IPS-NIHi7 (cell line): ENCODE results near the gene FAM236B.
"Not testable (repeated sequence)": the region's sequence is repeated elsewhere in the genome, so short reads cannot be mapped to it uniquely, and the experiment has no call there.

Experiments
- DNase-seq: peaks from one replicate; pipeline ENCODE4 v3.0.0; 2012; ENCODE audit warnings: mixed read lengths; ENCODE audit errors: extremely low spot score

The FAM236B gene

DNA sequence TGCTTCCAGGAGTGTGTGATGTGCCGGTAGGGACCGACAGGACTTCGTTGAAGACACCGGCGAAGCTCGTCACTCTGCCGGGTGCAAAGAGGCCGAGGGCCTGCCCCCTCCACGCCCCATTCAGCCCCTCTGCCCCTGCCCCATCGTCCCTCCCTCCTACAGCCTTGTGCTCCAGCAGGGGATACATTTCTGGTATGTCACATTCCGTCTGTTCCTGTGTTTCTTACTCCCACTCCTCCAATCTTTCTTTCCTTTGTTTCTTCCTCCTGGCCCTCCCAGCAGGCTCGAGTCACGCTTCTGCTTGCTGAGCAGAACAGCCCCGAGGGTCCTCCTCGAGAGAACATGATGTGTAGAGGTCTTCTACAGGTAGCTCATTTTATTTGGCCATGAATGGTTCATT, at the start of gene FAM236B:
TSS of gene FAM236B (minus strand) at position 101 of the 400 bp plus-strand sequence. CDS start at position 1, 100 bp downstream.
- DNase-seq = not testable (repeated sequence)

DNA sequence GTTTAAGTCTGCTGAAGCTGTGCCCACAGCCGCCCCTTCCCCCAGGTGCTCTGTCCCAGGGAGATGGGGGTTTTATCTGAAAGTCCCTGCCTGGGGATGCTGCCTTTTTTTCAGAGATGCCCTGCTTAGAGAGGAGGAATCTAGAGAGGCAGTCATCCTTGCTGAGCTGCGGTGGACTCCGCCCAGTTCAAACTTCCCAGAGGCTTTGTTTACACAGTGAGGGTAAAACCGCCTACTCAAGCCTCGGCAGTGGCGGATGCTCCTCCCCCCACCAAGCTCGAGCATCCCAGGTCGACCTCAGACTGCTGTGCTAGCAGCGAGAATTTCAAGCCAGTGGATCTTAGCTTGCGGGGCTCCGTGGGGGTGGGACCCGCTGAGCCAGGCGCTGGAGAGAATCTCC, 48.2 kb upstream of the FAM236B start:
- DNase-seq = not testable (repeated sequence)

DNA sequence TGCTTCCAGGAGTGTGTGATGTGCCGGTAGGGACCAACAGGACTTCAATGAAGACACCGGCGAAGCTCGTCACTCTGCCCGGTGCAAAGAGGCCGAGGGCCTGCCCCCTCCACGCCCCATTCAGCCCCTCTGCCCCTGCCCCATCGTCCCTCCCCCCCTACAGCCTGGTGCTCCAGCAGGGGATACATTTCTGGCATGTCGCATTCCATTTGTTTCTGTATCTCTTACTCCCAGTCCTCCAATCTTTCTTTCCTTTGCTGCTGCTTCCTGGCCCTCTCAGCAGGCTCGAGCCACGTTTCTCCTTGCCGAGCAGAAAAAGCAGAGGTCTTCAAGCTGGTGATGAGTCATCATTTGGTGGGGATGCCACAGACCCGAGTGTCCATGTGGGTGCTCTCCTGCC, 25.6 kb upstream of the FAM236B start, which contains the start of gene FAM236D:
TSS of gene FAM236D (minus strand) at position 101 of the 400 bp plus-strand sequence. CDS start at position 1, 100 bp downstream.
- not testable (repeated sequence) for DNase-seq

DNA sequence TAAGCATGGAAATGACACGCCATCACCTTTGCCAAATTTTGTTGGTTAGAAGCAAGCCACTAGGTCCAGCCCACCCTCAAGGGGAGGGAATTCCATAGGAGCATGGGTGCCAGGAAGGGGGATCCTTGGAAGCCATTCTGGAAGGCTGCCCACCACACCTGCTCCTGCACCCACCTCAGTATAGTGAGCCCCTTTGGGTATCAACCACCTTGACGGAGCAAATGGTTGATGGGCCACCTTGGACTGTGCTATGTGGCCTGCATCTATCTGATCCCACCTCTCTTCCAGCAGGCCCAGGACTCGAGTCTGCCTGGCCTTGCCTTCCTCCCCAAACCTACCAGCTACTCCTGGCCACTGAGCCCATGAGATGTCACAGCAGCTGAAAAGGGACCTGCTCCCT, 7.9 kb upstream of the FAM236B start:
- not testable (repeated sequence) for DNase-seq

DNA sequence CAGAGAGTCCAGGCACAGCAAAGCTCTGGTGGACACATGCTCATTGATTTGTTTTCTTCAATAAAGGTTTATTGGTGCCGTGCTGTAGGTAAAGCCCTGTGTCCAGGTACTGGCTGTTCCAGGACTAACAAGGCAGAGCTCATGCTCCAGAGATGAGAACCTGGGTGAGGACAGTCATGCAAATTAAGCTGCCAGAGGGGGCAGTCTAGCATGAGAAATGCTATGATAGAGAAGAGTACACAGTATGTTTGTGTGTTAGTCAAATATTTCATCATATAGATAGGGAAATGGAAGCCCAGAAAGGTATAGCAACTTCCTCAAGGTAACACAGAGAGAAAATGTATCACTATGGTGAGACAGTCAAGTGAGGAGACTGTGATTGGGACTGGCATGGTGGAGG, 5.7 kb upstream of the FAM236B start:
- DNase-seq = not testable (repeated sequence)

DNA sequence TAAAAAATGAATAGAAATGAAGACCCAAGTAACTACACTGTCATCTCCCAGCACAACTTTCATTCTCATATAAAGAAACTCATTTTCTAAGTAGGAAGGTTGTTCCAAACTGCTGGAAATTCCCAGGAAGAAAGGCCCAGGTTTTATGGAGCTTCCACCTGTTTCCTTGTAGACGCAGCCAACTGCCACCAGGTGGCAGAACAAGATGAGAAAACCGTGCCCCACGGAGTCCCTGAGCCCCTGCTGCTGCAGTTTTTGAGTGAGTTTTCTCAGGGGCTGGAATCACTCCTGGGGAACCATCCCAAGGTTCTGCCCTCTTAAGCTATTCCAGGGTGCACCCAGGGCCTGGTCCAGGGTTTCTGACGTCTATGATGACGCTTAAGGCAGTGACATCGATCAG, 1.5 kb upstream of the FAM236B start:
- not testable (repeated sequence) for DNase-seq

DNA sequence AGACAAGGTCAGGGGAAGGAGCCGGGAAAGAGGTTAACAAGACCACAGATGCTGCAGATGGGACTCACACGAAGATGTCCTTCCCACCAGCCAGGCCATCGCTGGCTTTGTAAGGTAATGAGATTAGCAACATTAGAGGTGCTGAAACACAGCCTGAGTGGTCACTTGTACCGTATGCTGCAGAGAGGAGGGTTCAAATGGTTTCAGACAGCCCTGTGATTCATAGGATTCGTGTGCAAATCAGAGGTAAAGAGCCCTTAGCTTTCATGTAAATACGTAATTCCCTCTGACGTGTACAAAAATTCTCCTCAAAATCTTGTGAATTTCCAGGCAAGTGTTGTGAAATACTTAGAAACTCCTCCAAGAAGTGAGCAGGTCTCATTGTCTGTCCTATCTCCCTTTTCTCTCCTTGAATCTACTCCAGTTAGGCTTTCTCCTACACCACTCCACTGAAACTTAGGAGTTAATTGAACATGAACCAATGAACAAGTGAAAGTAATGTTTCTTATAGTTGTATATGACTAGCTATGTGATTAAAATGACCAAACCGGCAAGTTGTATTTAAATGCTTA, 991 bp upstream of the FAM236B start:
- DNase-seq = not testable (repeated sequence)

DNA sequence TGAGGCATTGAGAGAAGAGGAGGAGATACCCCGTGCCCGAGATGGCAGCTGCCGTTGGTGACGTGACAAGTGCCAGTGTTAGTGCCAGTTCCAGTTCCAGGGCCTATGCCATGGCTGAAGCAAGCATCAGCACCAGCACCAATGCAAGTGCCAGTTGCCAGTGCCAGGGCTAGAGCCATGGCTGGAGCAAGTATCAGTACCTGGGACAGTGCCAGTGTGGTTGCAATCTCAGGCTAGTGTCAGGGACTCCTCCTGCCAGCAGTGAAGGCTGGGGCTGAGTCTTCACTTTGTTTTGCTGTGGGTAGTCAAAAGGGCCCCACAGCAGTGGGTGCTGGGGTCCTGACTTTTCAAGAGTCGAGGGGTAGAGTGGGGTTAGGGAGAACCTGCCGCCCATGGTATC, 4.3 kb downstream of the FAM236B start:
- DNase-seq = not testable (repeated sequence)

DNA sequence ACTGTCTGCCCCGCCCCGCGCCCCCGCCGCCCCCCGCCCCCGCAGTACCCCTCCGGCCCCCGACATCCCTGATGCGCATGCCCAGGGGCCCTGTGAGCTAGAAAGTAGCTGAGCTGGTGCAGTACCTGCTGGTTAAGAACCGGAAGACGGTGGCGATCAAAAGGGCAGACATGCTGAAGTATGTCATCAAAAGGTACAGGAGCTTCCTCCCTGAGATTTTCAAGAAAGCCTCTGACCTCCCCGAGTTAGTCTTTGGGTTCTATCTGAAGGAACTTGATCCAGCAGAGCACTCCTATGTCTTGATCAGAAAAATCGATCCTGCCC, 5.0 kb downstream of the FAM236B start:
- not testable (repeated sequence) for DNase-seq

DNA sequence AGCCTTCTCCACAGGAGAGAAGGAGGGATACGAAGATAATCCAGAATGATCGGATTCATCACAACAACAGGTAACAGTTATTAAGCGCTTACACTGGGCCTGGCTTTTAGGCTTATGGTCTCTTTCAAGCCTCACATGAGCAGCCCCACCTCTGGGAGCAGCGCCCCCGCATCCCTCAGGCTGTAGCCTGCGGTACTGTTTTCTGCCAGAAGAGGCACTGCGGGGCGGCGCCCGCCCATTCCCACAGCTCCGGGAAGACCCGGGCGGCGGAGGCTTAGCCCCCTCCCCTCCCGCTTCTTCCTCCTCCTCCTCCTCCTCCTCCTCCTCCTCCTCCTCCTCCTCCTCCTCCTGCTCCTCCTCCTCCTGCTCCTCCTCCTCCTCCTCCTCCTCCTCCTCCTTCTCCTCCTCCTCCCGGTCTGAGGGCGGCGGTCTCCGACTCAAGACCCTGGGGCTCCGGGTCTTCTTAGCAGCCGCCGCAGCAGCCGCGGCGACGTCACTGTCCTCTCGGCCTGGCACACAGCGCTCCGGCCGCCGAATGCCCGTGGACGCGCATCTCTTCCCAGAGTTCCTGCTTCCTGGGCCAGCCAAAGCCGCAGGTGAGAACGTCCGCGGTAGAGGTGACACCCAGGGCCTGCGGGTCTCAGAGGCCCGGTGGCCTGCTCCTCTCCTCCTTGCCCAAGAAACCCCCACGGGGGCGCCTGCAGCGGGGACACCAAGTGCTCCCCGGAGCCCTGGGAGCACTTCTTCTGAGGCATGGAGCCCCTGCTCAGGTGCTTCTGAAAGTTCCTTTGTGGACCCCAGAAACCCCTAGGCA, 5.6 kb downstream of the FAM236B start, which contains the start of gene DMRTC1B:
TSS of gene DMRTC1B (plus strand) at position 238 of the 814 bp plus-strand sequence. CDS start 68,246 bp downstream, outside the sequence.
- DNase-seq = not testable (repeated sequence)

DNA sequence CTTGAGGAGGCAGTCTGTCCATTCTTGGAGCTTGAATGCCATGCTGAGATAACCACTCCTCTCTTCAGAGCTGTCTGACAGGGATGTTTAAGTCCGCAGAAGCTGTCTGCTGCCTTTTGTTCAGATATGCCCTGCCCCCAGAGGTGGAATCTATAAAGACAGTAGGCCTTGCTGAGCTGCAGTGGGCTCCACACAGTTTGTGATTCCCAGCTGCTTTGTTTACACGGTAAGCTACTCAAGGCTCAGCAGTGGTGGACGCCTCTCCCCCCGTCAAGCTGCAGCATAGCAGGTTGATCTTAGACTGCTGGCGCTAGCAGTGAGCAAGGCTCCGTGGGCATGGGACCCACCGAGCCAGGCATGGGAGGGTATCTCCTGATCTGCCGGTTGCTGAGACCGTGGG, 22.0 kb downstream of the FAM236B start:
- not testable (repeated sequence) for DNase-seq

DNA sequence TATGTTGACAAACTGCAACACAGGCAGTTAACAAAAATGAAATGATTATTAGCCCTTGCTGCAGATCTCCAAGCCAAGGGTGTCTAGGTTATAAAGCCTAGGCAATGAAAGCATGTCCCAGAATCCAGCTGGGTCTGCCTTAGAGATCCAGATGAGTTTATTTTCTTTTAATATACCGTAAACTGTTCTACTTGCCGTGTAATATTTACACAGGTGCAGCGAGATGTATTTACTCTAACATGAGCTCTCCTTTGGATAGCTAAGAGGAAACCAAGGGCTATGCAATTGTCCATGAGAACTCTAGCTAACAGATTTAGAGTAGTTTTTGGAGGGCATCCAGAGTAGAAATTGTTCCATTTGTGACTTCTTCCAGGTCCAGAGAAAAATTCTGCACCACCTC, 33.9 kb downstream of the FAM236B start:
- not testable (repeated sequence) for DNase-seq

DNA sequence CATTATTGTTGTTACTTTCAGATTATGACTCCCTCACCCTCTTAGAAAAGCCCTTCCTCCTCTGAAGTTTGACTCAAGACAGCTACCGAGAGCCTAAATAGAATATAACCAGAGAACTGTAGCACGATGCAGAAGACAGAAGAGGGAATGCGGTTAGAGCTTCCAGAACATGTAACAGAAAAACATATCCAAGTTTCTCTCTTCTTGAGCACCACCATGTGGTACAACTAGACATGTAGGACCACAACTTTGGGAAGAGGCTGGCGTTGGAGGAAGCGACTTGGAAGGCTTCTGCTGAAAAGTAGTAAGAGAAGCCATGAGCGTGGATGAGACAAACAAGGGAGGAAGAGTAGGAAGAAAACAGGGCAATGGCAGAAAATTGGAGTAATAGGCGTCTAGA, 36.9 kb downstream of the FAM236B start:
- DNase-seq = not testable (repeated sequence)

DNA sequence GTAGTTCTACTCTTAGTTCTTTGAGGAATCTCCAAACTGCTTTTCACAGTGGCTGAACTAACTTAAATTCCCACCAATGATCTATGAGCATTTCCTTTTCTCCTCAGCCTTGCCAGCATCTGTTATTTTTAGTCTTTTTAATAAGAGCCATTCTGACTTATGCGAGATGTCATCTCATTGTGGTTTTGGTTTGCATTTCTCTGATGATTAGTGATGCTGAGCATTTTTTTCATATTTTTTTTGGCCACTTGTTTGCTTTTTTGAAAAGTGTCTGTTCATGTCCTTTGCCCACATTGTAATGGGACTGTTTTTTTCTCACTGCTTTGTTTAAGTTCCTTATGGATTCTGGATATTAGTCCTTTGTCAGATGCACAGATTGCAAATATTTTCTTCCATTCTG, 46.9 kb downstream of the FAM236B start:
- DNase-seq = no peak

DNA sequence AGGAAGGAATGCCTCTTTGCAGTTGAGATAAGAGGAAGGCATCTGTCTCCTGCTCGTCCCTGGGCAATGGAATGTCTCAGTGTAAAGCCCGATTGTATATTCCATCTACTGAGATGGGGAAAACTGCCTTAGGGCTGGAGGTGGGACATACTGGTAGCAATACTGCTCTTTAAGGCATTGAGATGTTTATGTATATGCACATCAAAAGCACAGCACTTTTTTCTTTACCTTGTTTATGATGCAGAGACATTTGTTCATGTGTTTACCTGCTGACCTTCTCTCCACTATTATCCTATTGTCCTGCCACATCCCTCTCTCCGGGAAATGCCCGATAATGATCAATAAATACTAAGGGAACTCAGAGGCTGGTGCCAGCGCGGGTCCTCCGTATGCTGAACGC, 48.8 kb downstream of the FAM236B start:
- not testable (repeated sequence) for DNase-seq
